Measurements from ENCODE around the gene ADGRV1. TPM values are rescaled to one million over a fixed set of nuclear protein-coding genes. Genes with fewer than 3 reads are reported as not detected.

The ADGRV1 gene
- total and polyA plus RNA-seq, 7 donors, result 0.05 to 0.83 (median 0.11) TPM; not detected in 1

- no peak for DNase-seq
- 88 to 97% (median 94%) methylated on average over 3 of the region's 3 CpGs for WGBS, 3 donors
- intact Hi-C loops (cut with DNase I), result no loop called here
- Histone ChIP-seq H3K27ac (no peak overlapping the region), H3K4me1 (peaks cover 8% of the 10 kb centered on the region), H3K9me3 (no peaks in the 10 kb centered on the region), H3K36me3 (ENCODE audit: insufficient read depth in 1 of 2, low read depth in 1 of 2) (no peaks in the 10 kb centered on the region), H3K27me3 (ENCODE audit: insufficient read depth in 3 of 3, low read length in 2 of 3) (no peaks in the 10 kb centered on the region), H3K4me3 (no peak overlapping the region)
- no peak for ATAC-seq
- TF ChIP-seq CTCF (IDR thresholded peaks at IDR 0.05), result no peak
Observed at GRCh38 chr5:91155274-91155673, 596.7 kb downstream of the ADGRV1 start.

- Histone ChIP-seq H3K4me3 (no peak overlapping the region), H3K27me3 (ENCODE audit: insufficient read depth in 3 of 3, low read length in 2 of 3) (no peaks in the 10 kb centered on the region), H3K4me1 (peaks cover 8% of the 10 kb centered on the region), H3K9me3 (no peaks in the 10 kb centered on the region), H3K27ac (no peak overlapping the region), H3K36me3 (ENCODE audit: insufficient read depth in 1 of 2, low read depth in 1 of 2) (no peaks in the 10 kb centered on the region)
- WGBS, 3 donors, result 74 to 85% (median 81%) methylated on average over 1 of the region's 1 CpG
- intact Hi-C loops (cut with DNase I), result no loop called here
- no peak for DNase-seq
- TF ChIP-seq CTCF (IDR thresholded peaks at IDR 0.05), result no peak
- no peak for ATAC-seq
Observed at GRCh38 chr5:91156242-91156641, 597.6 kb downstream of the ADGRV1 start.

- ATAC-seq, result no peak
- 82 to 100% (median 88%) methylated on average over 1 of the region's 1 CpG for WGBS, 3 donors
- no peaks in the 10 kb centered on the region for H3K9me3 ChIP-seq
- intact Hi-C loops (cut with DNase I), result no loop called here
- DNase-seq, result no peak
- no peaks in the 10 kb centered on the region for H3K27me3 ChIP-seq (ENCODE audit: insufficient read depth in 3 of 3, low read length in 2 of 3)
- no peaks in the 10 kb centered on the region for H3K36me3 ChIP-seq (ENCODE audit: insufficient read depth in 1 of 2, low read depth in 1 of 2)
- TF ChIP-seq CTCF (IDR thresholded peaks at IDR 0.05), result no peak
- H3K27ac ChIP-seq, result no peak overlapping the region
- H3K4me1 ChIP-seq, result peaks cover 2% of the 10 kb centered on the region
- H3K4me3 ChIP-seq, result no peak overlapping the region
Observed at GRCh38 chr5:91158011-91158410, 599.4 kb downstream of the ADGRV1 start.

- WGBS, 3 donors, result 88 to 100% (median 91%) methylated on average over 1 of the region's 1 CpG
- no peaks in the 10 kb centered on the region for H3K27me3 ChIP-seq (ENCODE audit: insufficient read depth in 3 of 3, low read length in 2 of 3)
- no peaks in the 10 kb centered on the region for H3K36me3 ChIP-seq (ENCODE audit: insufficient read depth in 1 of 2, low read depth in 1 of 2)
- no peaks in the 10 kb centered on the region for H3K9me3 ChIP-seq
- intact Hi-C loops (cut with DNase I), result loop anchor here in 1 of 2 donors (5.0 kb wide), 1 partner anchor 37 kb away; no protein-coding TSS in a partner anchor
- peaks cover 7% of the 10 kb centered on the region for H3K4me1 ChIP-seq
- H3K27ac ChIP-seq, result no peak overlapping the region
- no peak for TF ChIP-seq CTCF (IDR thresholded peaks at IDR 0.05)
- DNase-seq (no peak), ATAC-seq (no peak)
- H3K4me3 ChIP-seq, result no peak overlapping the region
Observed at GRCh38 chr5:91159647-91160046, 601.0 kb downstream of the ADGRV1 start.

GRCh38 chr5:91160714-91161285 is 602.2 kb downstream of the ADGRV1 start:
- Histone ChIP-seq H3K9me3 (no peaks in the 10 kb centered on the region), H3K27ac (no peak overlapping the region), H3K27me3 (ENCODE audit: insufficient read depth in 3 of 3, low read length in 2 of 3) (no peaks in the 10 kb centered on the region), H3K4me1 (peaks cover 7% of the 10 kb centered on the region), H3K4me3 (no peak overlapping the region), H3K36me3 (ENCODE audit: insufficient read depth in 1 of 2, low read depth in 1 of 2) (no peaks in the 10 kb centered on the region)
- ATAC-seq, result no peak
- intact Hi-C loops (cut with DNase I), result loop anchor here in 1 of 2 donors (5.0 kb wide), 1 partner anchor 38 kb away; no protein-coding TSS in a partner anchor
- no peak for TF ChIP-seq CTCF (IDR thresholded peaks at IDR 0.05)
- 94 to 95% (median 95%) methylated on average over 5 of the region's 5 CpGs for WGBS, 3 donors
- DNase-seq, result no peak
